GM18951 (cell line): Measurements from ENCODE around the gene ITGAE.
A peak's percentile ranks its signal among the peaks of the same experiment; 100 is the strongest.
"Not testable (repeated sequence)": the region's sequence is repeated elsewhere in the genome, so short reads cannot be mapped to it uniquely, and the experiment has no call there.

Experiments used
- POLR2A ChIP-seq: IDR thresholded peaks from 4 replicates; pipeline ENCODE4 v1.6.1; 2011; ENCODE audit warnings: mild to moderate bottlenecking; ENCODE audit not compliant: insufficient read length, insufficient read depth; ENCODE audit errors: extremely low read depth
- in situ Hi-C: fragments of 300-500 bp; cut with MboI; formaldehyde crosslinking; loops from one replicate; pipeline ENCODE4 v1.12.0; 2022; ENCODE audit warnings: low sequenced_read_pairs, mixed read lengths, inconsistent platforms; ENCODE audit not compliant: unreplicated experiment

The ITGAE gene, protein sequence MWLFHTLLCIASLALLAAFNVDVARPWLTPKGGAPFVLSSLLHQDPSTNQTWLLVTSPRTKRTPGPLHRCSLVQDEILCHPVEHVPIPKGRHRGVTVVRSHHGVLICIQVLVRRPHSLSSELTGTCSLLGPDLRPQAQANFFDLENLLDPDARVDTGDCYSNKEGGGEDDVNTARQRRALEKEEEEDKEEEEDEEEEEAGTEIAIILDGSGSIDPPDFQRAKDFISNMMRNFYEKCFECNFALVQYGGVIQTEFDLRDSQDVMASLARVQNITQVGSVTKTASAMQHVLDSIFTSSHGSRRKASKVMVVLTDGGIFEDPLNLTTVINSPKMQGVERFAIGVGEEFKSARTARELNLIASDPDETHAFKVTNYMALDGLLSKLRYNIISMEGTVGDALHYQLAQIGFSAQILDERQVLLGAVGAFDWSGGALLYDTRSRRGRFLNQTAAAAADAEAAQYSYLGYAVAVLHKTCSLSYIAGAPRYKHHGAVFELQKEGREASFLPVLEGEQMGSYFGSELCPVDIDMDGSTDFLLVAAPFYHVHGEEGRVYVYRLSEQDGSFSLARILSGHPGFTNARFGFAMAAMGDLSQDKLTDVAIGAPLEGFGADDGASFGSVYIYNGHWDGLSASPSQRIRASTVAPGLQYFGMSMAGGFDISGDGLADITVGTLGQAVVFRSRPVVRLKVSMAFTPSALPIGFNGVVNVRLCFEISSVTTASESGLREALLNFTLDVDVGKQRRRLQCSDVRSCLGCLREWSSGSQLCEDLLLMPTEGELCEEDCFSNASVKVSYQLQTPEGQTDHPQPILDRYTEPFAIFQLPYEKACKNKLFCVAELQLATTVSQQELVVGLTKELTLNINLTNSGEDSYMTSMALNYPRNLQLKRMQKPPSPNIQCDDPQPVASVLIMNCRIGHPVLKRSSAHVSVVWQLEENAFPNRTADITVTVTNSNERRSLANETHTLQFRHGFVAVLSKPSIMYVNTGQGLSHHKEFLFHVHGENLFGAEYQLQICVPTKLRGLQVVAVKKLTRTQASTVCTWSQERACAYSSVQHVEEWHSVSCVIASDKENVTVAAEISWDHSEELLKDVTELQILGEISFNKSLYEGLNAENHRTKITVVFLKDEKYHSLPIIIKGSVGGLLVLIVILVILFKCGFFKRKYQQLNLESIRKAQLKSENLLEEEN

GRCh38 chr17:3800362-3801271 lies at the start of gene ITGAE:
ITGAE (minus strand) TSS chr17:3801188; CDS start chr17:3801144, 44 bp downstream.
- no peak for TF ChIP-seq POLR2A
- in situ Hi-C loops: no loop called here

DNA sequence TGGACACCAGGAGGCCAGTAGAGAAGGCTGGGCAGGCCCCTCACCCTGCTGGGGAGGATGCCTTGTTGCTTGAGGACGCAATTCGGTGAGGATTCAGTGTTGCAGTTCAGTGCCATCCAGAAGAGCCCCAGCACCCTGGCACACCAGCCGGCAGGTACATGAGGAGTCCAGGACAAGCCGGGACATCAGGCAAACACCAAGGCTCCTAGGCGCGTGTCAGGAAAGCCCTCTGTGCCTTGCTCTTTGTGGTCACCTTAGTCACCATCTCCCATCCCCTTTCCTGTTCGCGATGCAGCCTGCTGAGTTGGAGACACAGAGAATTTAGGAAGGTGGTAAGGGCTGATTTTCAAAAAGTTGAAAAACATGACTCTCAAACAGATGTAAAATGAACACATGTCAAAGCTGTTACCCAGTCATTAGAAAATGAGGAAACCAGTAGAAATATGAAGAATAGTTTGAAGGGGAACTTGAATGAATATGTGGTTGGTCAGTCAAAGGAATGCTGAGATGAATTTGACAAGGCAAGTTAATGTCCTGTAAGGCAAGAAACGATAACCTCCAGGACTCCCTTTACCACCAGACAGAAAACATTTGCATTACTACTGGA lies 47.3 kb upstream of the ITGAE start:
- TF ChIP-seq POLR2A: no peak
- in situ Hi-C loops: no loop called here

- TF ChIP-seq POLR2A: no peak
- in situ Hi-C loops: no loop called here
Observed at GRCh38 chr17:3847165-3847670, 46.2 kb upstream of the ITGAE start.

- TF ChIP-seq POLR2A: no peak
- in situ Hi-C loops: no loop called here
Observed at GRCh38 chr17:3846437-3847164, 45.6 kb upstream of the ITGAE start.

DNA sequence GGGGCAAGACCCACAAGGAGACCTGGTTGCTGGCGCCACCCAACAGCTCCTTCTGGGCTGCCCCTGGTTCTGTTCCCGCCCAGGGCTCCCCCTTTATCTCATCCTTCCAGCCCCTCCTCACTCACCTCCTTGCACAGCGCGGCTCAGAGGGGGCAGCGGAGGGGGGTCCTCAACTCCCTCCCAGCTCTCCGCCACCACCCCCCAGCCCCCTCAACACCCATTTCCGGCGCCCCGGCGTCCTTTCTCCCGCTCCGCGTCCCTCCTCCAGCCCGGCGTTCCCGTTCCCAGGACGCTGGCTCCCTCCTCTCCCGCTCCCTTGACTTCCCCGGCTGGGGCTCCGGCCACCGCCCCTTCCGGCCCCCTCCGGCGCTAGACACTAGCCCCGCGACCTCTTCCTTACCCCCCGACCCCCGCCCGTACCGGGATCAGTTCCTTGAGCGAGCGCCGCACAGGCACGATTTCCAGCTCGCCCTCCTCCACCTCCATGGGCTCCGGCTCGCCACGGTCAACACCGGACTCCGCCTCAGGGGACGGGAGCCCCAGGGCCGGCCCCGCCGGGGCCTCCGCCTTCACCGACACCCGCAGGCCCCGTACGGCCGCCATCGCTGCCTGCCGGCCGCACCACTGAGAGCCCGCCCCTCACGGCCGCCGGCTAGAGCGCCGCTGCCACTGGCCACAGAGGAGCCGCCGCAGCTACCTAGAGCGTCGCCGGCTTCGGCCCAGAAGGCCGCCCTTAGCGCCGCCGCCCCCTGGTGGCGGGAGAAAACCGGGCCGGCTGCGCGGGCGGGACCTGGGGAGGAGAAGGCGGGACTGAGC lies 44.8 kb upstream of the ITGAE start, which contains the start of gene NCBP3:
NCBP3 (minus strand) TSS at position 626 of the 816 bp plus-strand sequence; CDS start at position 603, 23 bp downstream.
- in situ Hi-C loops: no loop called here
- TF ChIP-seq POLR2A: peak; percentile 97

- in situ Hi-C loops: no loop called here
- TF ChIP-seq POLR2A: no peak
Observed at GRCh38 chr17:3845291-3845620, 44.3 kb upstream of the ITGAE start.

DNA sequence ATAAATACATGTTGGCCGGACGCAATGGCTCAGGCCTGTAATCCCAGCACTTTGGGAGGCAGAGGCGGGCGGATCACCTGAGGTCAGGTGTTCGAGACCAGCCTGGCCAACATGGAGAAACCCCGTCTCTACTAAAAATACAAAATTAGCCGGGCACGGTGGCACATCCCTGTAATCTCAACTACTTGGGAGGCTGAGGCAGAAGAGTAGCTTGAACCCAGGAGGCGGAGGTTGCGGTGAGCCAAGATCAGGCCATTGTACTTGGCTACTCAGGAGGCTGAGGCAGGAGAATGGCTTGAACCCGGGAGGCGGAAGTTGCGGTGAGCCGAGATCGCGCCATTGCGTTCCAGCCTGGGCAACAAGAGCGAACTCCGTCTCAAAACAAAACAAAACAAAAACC lies 43.6 kb upstream of the ITGAE start:
- in situ Hi-C loops: not testable (repeated sequence)

DNA sequence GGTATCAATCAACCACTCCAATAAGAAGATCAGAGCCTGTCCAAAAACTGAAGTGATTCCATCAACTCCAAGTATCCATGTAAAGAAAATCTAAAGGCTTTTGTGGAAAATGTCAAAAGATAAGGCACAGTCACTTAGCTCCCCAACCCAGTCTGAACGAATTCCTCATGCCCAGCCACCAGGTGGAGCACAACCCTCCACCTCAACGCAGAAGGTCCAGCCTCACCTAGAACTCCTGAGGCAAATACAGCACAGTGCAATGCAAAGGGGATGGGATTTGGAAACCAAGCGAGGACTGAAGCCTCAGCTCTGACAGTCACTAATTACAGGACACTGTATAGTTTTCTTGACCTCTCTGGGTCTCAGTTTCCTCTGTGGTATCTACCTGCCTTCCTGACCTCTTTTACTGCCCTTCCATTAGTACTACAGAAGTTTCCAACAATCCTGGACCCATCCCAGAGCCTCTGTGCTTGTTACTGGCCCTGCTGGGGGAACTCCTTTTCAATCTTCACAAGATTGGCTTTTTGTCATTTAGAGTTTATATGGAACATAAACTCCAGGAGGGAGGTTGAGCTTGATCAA lies 43.0 kb upstream of the ITGAE start:
- no peak for TF ChIP-seq POLR2A
- in situ Hi-C loops: no loop called here

DNA sequence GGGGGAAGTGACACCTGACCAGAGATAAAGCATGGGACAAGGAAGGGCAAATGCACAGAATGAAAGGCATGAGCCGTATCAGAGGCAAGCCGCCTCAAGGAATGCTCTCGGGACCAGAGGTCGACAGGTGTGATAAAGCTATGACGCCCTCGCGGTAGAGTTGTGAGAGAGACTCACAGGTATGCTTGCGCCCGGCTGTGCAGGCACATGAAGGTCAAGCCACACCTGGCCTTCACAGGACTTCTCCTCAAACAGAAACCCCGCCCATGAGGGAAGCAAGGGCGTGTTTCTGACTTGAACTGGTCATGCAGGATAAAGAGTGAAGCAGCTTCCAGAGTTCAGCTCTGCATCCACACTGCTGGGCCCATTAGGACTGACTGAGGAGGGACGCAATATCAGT lies 37.2 kb upstream of the ITGAE start:
- TF ChIP-seq POLR2A: no peak
- in situ Hi-C loops: no loop called here

DNA sequence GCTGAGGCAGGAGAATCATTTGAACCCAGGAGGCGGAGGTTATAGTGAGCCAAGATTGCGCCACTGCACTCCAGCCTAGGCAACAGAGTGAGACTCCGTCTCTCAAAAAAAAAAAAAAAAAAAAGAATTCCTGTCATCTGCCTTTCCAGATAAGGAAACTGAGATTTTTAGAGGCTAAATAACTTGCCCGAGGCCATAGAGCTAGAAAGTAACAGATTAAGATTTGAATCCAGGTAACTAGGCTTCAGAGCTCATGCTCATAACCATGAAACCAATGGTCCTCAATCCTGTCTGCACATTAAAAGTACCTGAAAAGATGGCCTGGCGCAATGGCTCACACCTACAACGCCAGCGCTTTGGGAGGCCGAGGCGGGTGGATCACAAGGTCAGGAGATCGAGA lies 35.6 kb upstream of the ITGAE start:
- in situ Hi-C loops: no loop called here
- no peak for TF ChIP-seq POLR2A
